Measurements from ENCODE around the gene CYTH4.

Gene CYTH4

GRCh38 chr22:37352481-37352880, 70.2 kb downstream of the CYTH4 start:
- DNase-seq (ENCODE audit: low read depth in 2 of 2) = no peak
- no peak overlapping the region for H3K4me3 ChIP-seq (replicated peaks in 1 of 2; ENCODE audit: low read depth in 2 of 2, low read length in 2 of 2)
- TF ChIP-seq, protein P1, sequence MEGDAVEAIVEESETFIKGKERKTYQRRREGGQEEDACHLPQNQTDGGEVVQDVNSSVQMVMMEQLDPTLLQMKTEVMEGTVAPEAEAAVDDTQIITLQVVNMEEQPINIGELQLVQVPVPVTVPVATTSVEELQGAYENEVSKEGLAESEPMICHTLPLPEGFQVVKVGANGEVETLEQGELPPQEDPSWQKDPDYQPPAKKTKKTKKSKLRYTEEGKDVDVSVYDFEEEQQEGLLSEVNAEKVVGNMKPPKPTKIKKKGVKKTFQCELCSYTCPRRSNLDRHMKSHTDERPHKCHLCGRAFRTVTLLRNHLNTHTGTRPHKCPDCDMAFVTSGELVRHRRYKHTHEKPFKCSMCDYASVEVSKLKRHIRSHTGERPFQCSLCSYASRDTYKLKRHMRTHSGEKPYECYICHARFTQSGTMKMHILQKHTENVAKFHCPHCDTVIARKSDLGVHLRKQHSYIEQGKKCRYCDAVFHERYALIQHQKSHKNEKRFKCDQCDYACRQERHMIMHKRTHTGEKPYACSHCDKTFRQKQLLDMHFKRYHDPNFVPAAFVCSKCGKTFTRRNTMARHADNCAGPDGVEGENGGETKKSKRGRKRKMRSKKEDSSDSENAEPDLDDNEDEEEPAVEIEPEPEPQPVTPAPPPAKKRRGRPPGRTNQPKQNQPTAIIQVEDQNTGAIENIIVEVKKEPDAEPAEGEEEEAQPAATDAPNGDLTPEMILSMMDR (IDR thresholded peaks at IDR 0.05; ENCODE audit: low read depth, low read length) = no peak

GRCh38 chr22:37353839-37354238, 71.5 kb downstream of the CYTH4 start:
- DNase-seq (ENCODE audit: low read depth in 2 of 2) = no peak
- no peak overlapping the region for H3K4me3 ChIP-seq (replicated peaks in 1 of 2; ENCODE audit: low read depth in 2 of 2, low read length in 2 of 2)
- TF ChIP-seq, protein P1 (IDR thresholded peaks at IDR 0.05; ENCODE audit: low read depth, low read length) = no peak

DNA sequence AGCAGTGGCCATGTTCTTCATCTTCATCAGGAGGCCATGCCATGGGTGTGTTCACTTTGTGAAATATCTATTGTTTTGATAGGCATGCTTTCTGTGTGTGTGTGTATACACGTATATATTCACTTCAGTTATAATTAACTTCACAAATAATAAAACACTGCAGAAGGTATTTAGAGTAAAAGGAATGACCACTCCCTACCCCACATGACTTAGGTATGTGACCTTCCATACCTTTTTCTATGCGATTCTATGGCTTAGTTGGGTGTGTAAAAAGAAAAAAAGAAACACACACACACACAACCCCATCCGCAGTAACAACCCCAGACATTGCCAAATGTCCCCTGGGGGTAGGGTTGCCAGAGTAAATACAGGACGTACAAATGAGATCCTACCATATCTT, 72.0 kb downstream of the CYTH4 start:
- no peak overlapping the region for H3K4me3 ChIP-seq (replicated peaks in 1 of 2; ENCODE audit: low read depth in 2 of 2, low read length in 2 of 2)
- TF ChIP-seq, protein P1 (IDR thresholded peaks at IDR 0.05; ENCODE audit: low read depth, low read length) = no peak
- DNase-seq (ENCODE audit: low read depth in 2 of 2) = no peak

- no peak overlapping the region for H3K4me3 ChIP-seq (replicated peaks in 1 of 2; ENCODE audit: low read depth in 2 of 2, low read length in 2 of 2)
- no peak for DNase-seq (ENCODE audit: low read depth in 2 of 2)
- TF ChIP-seq, protein P1 (IDR thresholded peaks at IDR 0.05; ENCODE audit: low read depth, low read length) = no peak
Measured at GRCh38 chr22:37354670-37355069, 72.4 kb downstream of the CYTH4 start.

DNA sequence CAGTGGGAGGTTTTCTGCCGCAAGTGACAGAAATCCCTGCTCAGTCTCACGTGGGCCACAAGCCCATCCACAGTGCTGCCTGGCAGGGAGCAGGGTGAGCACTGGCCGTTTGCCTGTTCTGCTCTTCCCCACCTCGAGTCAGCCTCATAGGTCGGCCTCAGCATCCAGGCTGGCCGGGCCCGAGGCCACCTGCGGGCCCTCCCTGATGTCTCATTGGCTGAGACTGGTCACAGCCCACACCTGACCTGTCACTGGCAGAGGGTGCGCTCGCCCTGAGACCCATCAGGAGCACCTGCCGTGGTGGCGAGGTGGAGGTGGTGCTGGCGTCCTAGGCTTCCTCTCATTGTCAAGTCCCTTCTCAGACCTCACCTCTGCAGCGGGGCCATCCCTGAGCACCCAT, 72.9 kb downstream of the CYTH4 start:
- no peak overlapping the region for H3K4me3 ChIP-seq (replicated peaks in 1 of 2; ENCODE audit: low read depth in 2 of 2, low read length in 2 of 2)
- TF ChIP-seq, protein P1 (IDR thresholded peaks at IDR 0.05; ENCODE audit: low read depth, low read length) = no peak
- no peak for DNase-seq (ENCODE audit: low read depth in 2 of 2)

GRCh38 chr22:37356922-37357321, 74.6 kb downstream of the CYTH4 start:
- no peak overlapping the region for H3K4me3 ChIP-seq (replicated peaks in 1 of 2; ENCODE audit: low read depth in 2 of 2, low read length in 2 of 2)
- DNase-seq (ENCODE audit: low read depth in 2 of 2) = no peak
- TF ChIP-seq, protein P1 (IDR thresholded peaks at IDR 0.05; ENCODE audit: low read depth, low read length) = no peak

DNA sequence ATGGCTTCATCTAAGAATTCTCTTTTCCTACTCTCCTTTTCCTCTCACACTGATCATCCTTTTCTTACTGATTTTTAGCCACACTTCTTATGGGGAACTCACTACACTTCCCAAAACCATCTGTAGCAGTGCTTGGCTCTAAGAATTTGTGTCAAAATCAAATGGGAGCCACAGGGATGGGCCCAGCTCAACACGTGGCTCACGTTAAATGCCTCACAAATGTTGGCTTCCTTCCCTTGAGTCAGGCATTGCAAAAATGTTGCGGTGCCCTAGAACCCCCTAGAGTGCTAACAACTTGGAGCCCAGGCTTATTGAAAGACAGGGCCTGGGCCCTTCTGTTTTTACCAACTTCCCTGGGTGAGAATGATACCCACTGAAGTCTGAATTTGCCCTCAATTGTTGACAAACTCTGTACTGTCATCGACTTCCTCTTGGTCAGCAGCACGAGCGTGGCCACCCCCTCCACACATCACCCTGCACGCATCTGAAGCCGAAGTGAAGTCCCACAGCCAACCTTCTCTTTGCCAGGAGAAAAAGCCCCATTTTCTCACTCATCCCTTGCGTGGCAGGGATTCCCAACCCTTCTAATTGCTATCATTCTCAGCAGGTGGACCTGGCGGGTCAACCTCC, 75.3 kb downstream of the CYTH4 start:
- no peak for DNase-seq (ENCODE audit: low read depth in 2 of 2)
- TF ChIP-seq, protein P1 (IDR thresholded peaks at IDR 0.05; ENCODE audit: low read depth, low read length) = no peak

More for the DNA sequence above, 75.3 kb downstream of the CYTH4 start:
- H3K4me3 ChIP-seq (replicated peaks in 1 of 2; ENCODE audit: low read depth in 2 of 2, low read length in 2 of 2) = no peak overlapping the region
